ENCODE data around the gene CCT5. TPM values are rescaled to one million over a fixed set of nuclear protein-coding genes. Genes with fewer than 3 reads are reported as not detected.
"Not testable (repeated sequence)": the region's sequence is repeated elsewhere in the genome, so short reads cannot be mapped to it uniquely, and the experiment has no call there.

Gene CCT5
- total RNA-seq, 1 donor from 2014 or later, result 133 TPM

- DNase-seq (ENCODE audit: low spot score), result no peak
Measured at GRCh38 chr5:10301266-10301665, 51.2 kb downstream of the CCT5 start.

- peak; percentile 94 for DNase-seq (ENCODE audit: low spot score)
Measured at GRCh38 chr5:10301842-10302610, 51.9 kb downstream of the CCT5 start.

GRCh38 chr5:10303201-10303600, 53.1 kb downstream of the CCT5 start:
- no peak for DNase-seq (ENCODE audit: low spot score)

- DNase-seq (ENCODE audit: low spot score), result no peak
Measured at GRCh38 chr5:10303699-10304170, 53.7 kb downstream of the CCT5 start.

GRCh38 chr5:10304932-10305331, 54.9 kb downstream of the CCT5 start:
- no peak for DNase-seq (ENCODE audit: low spot score)

- no peak for DNase-seq (ENCODE audit: low spot score)
Measured at GRCh38 chr5:10306114-10306513, 56.0 kb downstream of the CCT5 start.

- DNase-seq (ENCODE audit: low spot score), result no peak
Measured at GRCh38 chr5:10306806-10307205, 56.7 kb downstream of the CCT5 start.

- DNase-seq (ENCODE audit: low spot score), result peak; percentile 36
Measured at GRCh38 chr5:10307206-10308148, 57.4 kb downstream of the CCT5 start, which contains the start of gene CMBL. CMBL (minus strand) TSS chr5:10307902; CDS start chr5:10290762, 17,140 bp downstream.

- no peak for DNase-seq (ENCODE audit: low spot score)
Measured at GRCh38 chr5:10308844-10309243, 58.8 kb downstream of the CCT5 start.

GRCh38 chr5:10310066-10310779, 60.1 kb downstream of the CCT5 start:
- DNase-seq (ENCODE audit: low spot score), result no peak

GRCh38 chr5:10310835-10311570, 60.9 kb downstream of the CCT5 start:
- DNase-seq (ENCODE audit: low spot score), result not testable (repeated sequence)

- no peak for DNase-seq (ENCODE audit: low spot score)
Measured at GRCh38 chr5:10311595-10312425, 61.7 kb downstream of the CCT5 start.

GRCh38 chr5:10315201-10315600, 65.1 kb downstream of the CCT5 start:
- DNase-seq (ENCODE audit: low spot score), result no peak

Other genes starting within 250 kb of the CCT5 start
- 26.8 TPM for gene ATPSCKMT, start 392 bp upstream of the CCT5 start, total RNA-seq
- gene CMBL, start 57.6 kb downstream of the CCT5 start, total RNA-seq, result 90.1 TPM
- 163 TPM for gene MARCHF6, start 103.4 kb downstream of the CCT5 start, total RNA-seq
- 0.26 TPM for gene ROPN1L, start 191.6 kb downstream of the CCT5 start, total RNA-seq

Data from mucosa of gallbladder (tissue), 1 donor.